Sigmoid colon (tissue), 7 donors: ENCODE measurements around the gene RIMBP2. TPM values are rescaled to one million over a fixed set of nuclear protein-coding genes. Genes with fewer than 3 reads are reported as not detected.

Experiments used
- DNase-seq: peaks from one replicate; pipeline ENCODE4 v3.0.0-alpha.2; 2019
- H3K27ac ChIP-seq, 4 donors: fragments of 200-600 bp; sonication (generic); one replicate each; pipeline ENCODE4 v1.5.1; 2016 to 2019; ENCODE audit warnings: mild to moderate bottlenecking in 1 of 4
- H3K27me3 ChIP-seq, 3 donors: fragments of 200-600 bp; sonication (generic); one replicate each; pipeline ENCODE4 v1.5.1; 2019; ENCODE audit warnings: mild to moderate bottlenecking in 1 of 3
- H3K36me3 ChIP-seq, 4 donors: fragments of 200-600 bp; sonication (generic); one replicate each; pipeline ENCODE4 v1.5.1; 2016 to 2019
- H3K4me1 ChIP-seq, 4 donors: fragments of 200-600 bp; sonication (generic); one replicate each; pipeline ENCODE4 v1.5.1; 2017 to 2019
- H3K4me3 ChIP-seq, 4 donors: fragments of 200-600 bp; sonication (generic); one replicate each; pipeline ENCODE4 v1.5.1; 2017 to 2019; ENCODE audit warnings: mild to moderate bottlenecking in 2 of 4, moderate library complexity in 1 of 4
- H3K9me3 ChIP-seq, 4 donors: fragments of 200-600 bp in 3 of 4; sonication (generic) in 3 of 4; one replicate each; pipeline versions ENCODE4 v1.5.1 to v1.6.1; 2013 to 2019
- CTCF ChIP-seq, 4 experiments: fragments of 450-650 bp in 3 of 4; fragments of 200-600 bp in 1 of 4; IDR thresholded peaks; one replicate each; pipeline ENCODE4 v1.5.1; 2016 to 2019; ENCODE audit warnings: antibody characterized with exemption in 4 of 4, mild to moderate bottlenecking in 3 of 4, moderate library complexity in 2 of 4
- EP300 ChIP-seq, 4 donors: sonication (generic); formaldehyde crosslinking; IDR thresholded peaks; one replicate each; pipeline ENCODE4 v1.6.1; 2017; ENCODE audit warnings: antibody characterized with exemption in 4 of 4
- POLR2A ChIP-seq, 2 donors: fragments of 450-650 bp; IDR thresholded peaks; one replicate each; pipeline ENCODE4 v1.6.1; 2016; ENCODE audit warnings: antibody characterized with exemption in 2 of 2, mild to moderate bottlenecking in 2 of 2, moderate library complexity in 2 of 2
- POLR2AphosphoS5 ChIP-seq, 4 donors: sonication (generic); formaldehyde crosslinking; IDR thresholded peaks; one replicate each; pipeline ENCODE4 v1.6.1; 2017; ENCODE audit warnings: antibody characterized with exemption in 4 of 4
- WGBS, 2 donors: extraction: QIAGEN DNeasy Blood & Tissue Kit; methylation state at CpG; one replicate each; pipeline ENCODE4 v1.1.7; 2013; 5-methylcytosine and 5-hydroxymethylcytosine counted together
- intact Hi-C: fragments of 100-400 bp; cut with DNase I; formaldehyde crosslinking; loops from one replicate; pipeline ENCODE4 v1.15.1; 2023
- polyA plus RNA-seq, 3 donors: library from polyadenylated mRNA; stranded (reverse); fragments of 200-250 nt; gene quantifications; one replicate each; pipeline ENCODE4 v1.2.3, GENCODE V29; 2013
- total RNA-seq, 4 donors: library from RNA; depleted of rRNA; stranded (reverse); fragments of >200 nt; gene quantifications; one replicate each; pipeline ENCODE4 v1.1.0, GENCODE V29; 2016
- donor health status: healthy with polysubstance abuse.
- donor health status: Bipolar disorder and iron deficiency.
- donor health status: healthy.

RIMBP2 gene
- total and polyA plus RNA-seq, 7 donors = under 0.01 to 5.5 (median 1.4) TPM

DNA sequence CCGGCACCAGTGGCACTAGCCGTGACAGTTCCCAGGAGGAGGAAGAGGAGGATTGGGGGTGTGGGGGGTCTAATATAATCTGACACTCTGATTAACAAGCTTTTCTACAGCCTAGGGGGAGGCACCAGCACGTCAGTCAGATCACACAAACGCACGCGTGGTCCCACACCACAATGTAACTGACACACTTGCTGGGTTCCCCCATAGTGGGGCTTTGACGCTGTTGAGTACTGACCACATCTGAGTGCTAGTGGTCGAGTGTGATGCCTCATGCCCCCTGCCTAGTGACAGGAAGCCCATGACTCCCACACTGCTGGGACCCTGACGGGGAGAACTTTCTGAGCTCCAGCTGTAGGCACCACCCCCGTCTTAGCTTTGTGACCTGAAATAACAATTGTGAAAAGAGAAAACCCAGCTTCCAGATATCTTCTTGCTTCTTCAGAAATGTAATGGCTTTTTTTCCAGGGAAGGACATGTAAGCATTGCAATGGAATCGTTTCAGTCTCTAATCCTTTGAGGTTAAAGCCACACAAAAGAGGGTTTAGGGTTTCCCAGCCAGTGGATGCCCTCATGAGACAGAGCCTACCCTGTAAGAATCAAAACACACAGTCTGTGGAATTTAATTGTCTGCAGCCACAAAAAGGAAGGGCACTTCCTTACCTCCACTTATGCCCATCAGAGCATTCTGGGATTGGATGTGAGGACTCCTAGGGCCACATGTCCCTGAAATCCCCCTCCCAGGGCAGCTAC, 194.5 kb downstream of the RIMBP2 start:
- Histone ChIP-seq H3K4me3 (no peak overlapping the region), H3K27me3 (peaks cover 0 to 4% (median 0%) of the 10 kb centered on the region in 3 donors), H3K36me3 (no peaks in the 10 kb centered on the region), H3K4me1 (no peaks in the 10 kb centered on the region), H3K27ac (no peak overlapping the region), H3K9me3 (peaks cover 0 to 3% (median 0%) of the 10 kb centered on the region in 4 donors)
- DNase-seq = no peak
- intact Hi-C loops = no loop called here
- WGBS, 2 donors = 65 to 87% methylated on average over 11 of the region's 11 CpGs
- TF ChIP-seq POLR2AphosphoS5 (IDR thresholded peaks at IDR 0.05) = no peak
- no peak for TF ChIP-seq EP300 (IDR thresholded peaks at IDR 0.05)
- no peak for TF ChIP-seq CTCF (IDR thresholded peaks at IDR 0.05)
- no peak for TF ChIP-seq POLR2A (IDR thresholded peaks at IDR 0.05)

- H3K27ac ChIP-seq = no peak overlapping the region
- H3K4me1 ChIP-seq = no peaks in the 10 kb centered on the region
- H3K36me3 ChIP-seq = no peaks in the 10 kb centered on the region
- H3K4me3 ChIP-seq = no peak overlapping the region
- intact Hi-C loops = no loop called here
- H3K9me3 ChIP-seq = peaks cover 0 to 4% (median under 1%) of the 10 kb centered on the region in 4 donors
- peaks cover 0 to 4% (median 0%) of the 10 kb centered on the region in 3 donors for H3K27me3 ChIP-seq
- DNase-seq = no peak
- 53 to 75% methylated on average over 3 of the region's 3 CpGs for WGBS, 2 donors
- TF ChIP-seq CTCF (IDR thresholded peaks at IDR 0.05) (no peak), POLR2A (IDR thresholded peaks at IDR 0.05) (no peak), EP300 (IDR thresholded peaks at IDR 0.05) (no peak), POLR2AphosphoS5 (IDR thresholded peaks at IDR 0.05) (no peak)
Measured at GRCh38 chr12:130520784-130521183, 195.3 kb downstream of the RIMBP2 start.

DNA sequence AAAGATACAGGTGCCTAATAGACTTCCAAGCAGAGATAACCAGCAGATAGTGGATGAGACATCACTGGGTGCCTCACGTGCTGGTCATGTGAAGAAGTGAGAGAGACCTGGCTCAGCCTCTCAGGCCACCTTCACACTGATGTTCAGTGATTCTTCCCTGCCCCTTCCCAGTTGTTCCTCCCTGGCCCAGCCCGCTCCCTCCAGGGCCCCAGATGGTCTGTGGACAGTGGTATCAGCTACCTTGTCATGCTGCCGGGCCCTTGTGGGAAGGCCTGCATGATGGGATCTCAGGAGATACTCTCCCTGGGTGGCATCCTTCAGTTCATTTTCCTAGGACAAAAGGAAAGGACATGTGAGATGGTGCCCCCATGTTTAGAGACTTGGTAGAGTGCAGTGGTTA, 198.5 kb downstream of the RIMBP2 start:
- no peak for DNase-seq
- Histone ChIP-seq H3K4me3 (no peak overlapping the region), H3K27ac (no peak overlapping the region), H3K36me3 (no peaks in the 10 kb centered on the region), H3K27me3 (no peaks in the 10 kb centered on the region), H3K4me1 (no peaks in the 10 kb centered on the region), H3K9me3 (peaks cover 0 to 5% (median under 1%) of the 10 kb centered on the region in 4 donors)
- intact Hi-C loops = no loop called here
- WGBS, 2 donors = 89 to 94% methylated on average over 3 of the region's 3 CpGs
- TF ChIP-seq POLR2AphosphoS5 (IDR thresholded peaks at IDR 0.05) (no peak), EP300 (IDR thresholded peaks at IDR 0.05) (no peak), POLR2A (IDR thresholded peaks at IDR 0.05) (no peak), CTCF (IDR thresholded peaks at IDR 0.05) (no peak)

DNA sequence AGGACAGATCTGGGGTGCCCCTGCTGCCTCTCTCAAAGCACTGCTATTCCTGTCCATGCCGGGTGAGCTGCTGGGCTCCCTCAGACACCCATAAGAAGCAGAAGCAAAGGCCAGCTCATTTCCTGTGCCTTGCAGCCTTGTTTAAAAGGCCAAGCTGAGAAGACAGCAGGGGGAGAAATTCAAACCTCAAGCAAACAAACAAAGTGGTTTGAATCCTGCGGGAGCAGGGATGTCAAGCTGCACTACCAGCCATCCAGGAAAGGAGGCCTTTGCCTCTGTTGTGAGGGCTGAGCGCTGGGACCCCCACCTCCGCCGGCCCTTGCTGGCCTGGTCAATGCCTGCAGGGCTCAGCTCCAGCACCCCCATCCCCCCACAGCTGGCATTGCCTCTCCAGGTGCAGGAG, 201.9 kb downstream of the RIMBP2 start:
- DNase-seq = no peak
- intact Hi-C loops = no loop called here
- no peak for TF ChIP-seq POLR2AphosphoS5 (IDR thresholded peaks at IDR 0.05)
- TF ChIP-seq EP300 (IDR thresholded peaks at IDR 0.05) = no peak
- no peak for TF ChIP-seq POLR2A (IDR thresholded peaks at IDR 0.05)
- TF ChIP-seq CTCF (IDR thresholded peaks at IDR 0.05) = no peak
- Histone ChIP-seq H3K36me3 (no peaks in the 10 kb centered on the region), H3K4me1 (no peaks in the 10 kb centered on the region), H3K27ac (no peak overlapping the region), H3K9me3 (peaks cover 0 to 5% (median under 1%) of the 10 kb centered on the region in 4 donors), H3K27me3 (no peaks in the 10 kb centered on the region), H3K4me3 (no peak overlapping the region)
- 28 to 66% methylated on average over 5 of the region's 5 CpGs for WGBS, 2 donors
